WTC11 (cell line): ENCODE measurements around the gene FBXO4. TPM values are rescaled to one million over a fixed set of nuclear protein-coding genes. Genes with fewer than 3 reads are reported as not detected.

Experiments used
- ATAC-seq: fragments of 200-7000 bp; cut with Tn5 transposase; 2 replicates; pipeline ENCODE4 v1.10.0; 2021; ENCODE audit warnings: mild to moderate bottlenecking, moderate library complexity
- CTCF ChIA-PET: fragments of 300-600 bp; sonication (Branson Sonifier 250); formaldehyde crosslinking; loops from one replicate; lab custom pipeline; 2021; ENCODE audit warnings: antibody characterized with exemption; lab: Charles Lee
- POLR2A ChIA-PET: fragments of 350-600 bp; sonication (Branson Sonifier 250); formaldehyde crosslinking; loops from one replicate; lab custom pipeline; 2021; ENCODE audit warnings: antibody characterized with exemption; lab: Charles Lee
- DNase-seq: peaks from one replicate; pipeline ENCODE4 v3.0.0; 2021; ENCODE audit warnings: low spot score
- H3K27ac Mint-ChIP-seq: 2 replicates; pipeline ENCODE4 v1.8.0; 2021; ENCODE audit warnings: mixed read lengths
- H3K27me3 Mint-ChIP-seq: 2 replicates; pipeline ENCODE4 v1.8.0; 2021; ENCODE audit warnings: low read depth, mild to moderate bottlenecking, moderate library complexity, mixed read lengths
- H3K36me3 Mint-ChIP-seq: 2 replicates; pipeline ENCODE4 v1.8.0; 2021; ENCODE audit warnings: mixed read lengths
- H3K4me1 Mint-ChIP-seq: 2 replicates; pipeline ENCODE4 v1.8.0; 2022; ENCODE audit warnings: mixed read lengths
- H3K4me3 Mint-ChIP-seq: 2 replicates; pipeline ENCODE4 v1.8.0; 2021; ENCODE audit warnings: mild to moderate bottlenecking, moderate library complexity, mixed read lengths
- H3K9me3 Mint-ChIP-seq: 2 replicates; pipeline ENCODE4 v1.8.0; 2021; ENCODE audit warnings: mixed read lengths
- AR ChIP-seq: fragments of 250-450 bp; sonication (Bioruptor Pico); IDR thresholded peaks from 2 replicates; pipeline ENCODE4 v1.9.0; 2021; ENCODE audit warnings: mild to moderate bottlenecking
- EMX1 ChIP-seq: fragments of 250-450 bp; sonication (Bioruptor Pico); IDR thresholded peaks from 2 replicates; pipeline ENCODE4 v1.8.0; 2021; ENCODE audit warnings: mild to moderate bottlenecking
- ETV6 ChIP-seq: sonication (generic); formaldehyde crosslinking; IDR thresholded peaks from 2 replicates; pipeline ENCODE4 v1.8.1; 2022; ENCODE audit warnings: mild to moderate bottlenecking, missing genetic modification reagents
- FOXP4 ChIP-seq: sonication (generic); formaldehyde crosslinking; IDR thresholded peaks from 2 replicates; pipeline ENCODE4 v1.8.0; 2022; ENCODE audit warnings: mild to moderate bottlenecking, missing genetic modification reagents
- GRHL2 ChIP-seq: fragments of 250-450 bp; sonication (Bioruptor Pico); IDR thresholded peaks from 2 replicates; pipeline ENCODE4 v1.8.0; 2022; ENCODE audit warnings: mild to moderate bottlenecking, moderate library complexity; ENCODE audit not compliant: insufficient replicate concordance, severe bottlenecking
- GTF2I ChIP-seq: fragments of 250-450 bp; sonication (Bioruptor Pico); conservative IDR thresholded peaks from 2 replicates; pipeline ENCODE4 v1.4.0; 2021; ENCODE audit warnings: mild to moderate bottlenecking
- JUN ChIP-seq: sonication (generic); formaldehyde crosslinking; IDR thresholded peaks from 2 replicates; pipeline ENCODE4 v1.8.0; 2023; ENCODE audit warnings: mild to moderate bottlenecking, missing genetic modification reagents
- NFYB ChIP-seq: sonication (generic); formaldehyde crosslinking; conservative IDR thresholded peaks from 2 replicates; pipeline ENCODE4 v1.8.0; 2022; ENCODE audit warnings: low read depth, missing genetic modification reagents
- NR3C1 ChIP-seq: sonication (generic); formaldehyde crosslinking; conservative IDR thresholded peaks from 2 replicates; pipeline ENCODE4 v1.8.1; 2023; ENCODE audit warnings: low read depth, mild to moderate bottlenecking, missing genetic modification reagents
- TP53 ChIP-seq: sonication (generic); formaldehyde crosslinking; IDR thresholded peaks from 2 replicates; pipeline ENCODE4 v1.8.1; 2023; ENCODE audit warnings: mild to moderate bottlenecking, missing genetic modification reagents
- ZBTB43 ChIP-seq: sonication (generic); formaldehyde crosslinking; IDR thresholded peaks from 2 replicates; pipeline ENCODE4 v1.8.1; 2023; ENCODE audit warnings: mild to moderate bottlenecking, missing genetic modification reagents
- ZNF138 ChIP-seq: sonication (generic); formaldehyde crosslinking; conservative IDR thresholded peaks from 2 replicates; pipeline ENCODE4 v1.8.1; 2022; ENCODE audit warnings: mild to moderate bottlenecking, moderate library complexity, missing genetic modification reagents
- ZNF232 ChIP-seq: sonication (generic); formaldehyde crosslinking; IDR thresholded peaks from 2 replicates; pipeline ENCODE4 v1.8.0; 2022; ENCODE audit warnings: mild to moderate bottlenecking, missing genetic modification reagents
- ZNF281 ChIP-seq: sonication (generic); formaldehyde crosslinking; IDR thresholded peaks from 2 replicates; pipeline ENCODE4 v1.8.0; 2023; ENCODE audit warnings: mild to moderate bottlenecking, missing genetic modification reagents
- ZNF317 ChIP-seq: sonication (generic); formaldehyde crosslinking; IDR thresholded peaks from 2 replicates; pipeline ENCODE4 v1.8.1; 2023; ENCODE audit warnings: low read depth, mild to moderate bottlenecking, moderate library complexity, missing genetic modification reagents, borderline replicate concordance
- ZNF425 ChIP-seq: fragments of 250-450 bp; sonication (Bioruptor Pico); conservative IDR thresholded peaks from 2 replicates; pipeline ENCODE4 v1.9.0; 2021; ENCODE audit warnings: mild to moderate bottlenecking
- ZNF532 ChIP-seq: fragments of 250-450 bp; sonication (Bioruptor Pico); IDR thresholded peaks from 2 replicates; pipeline ENCODE4 v1.9.0; 2021; ENCODE audit warnings: mild to moderate bottlenecking, borderline replicate concordance
- total RNA-seq: library from RNA; stranded (reverse); gene quantifications from 3 replicates; pipeline ENCODE4 v1.2.3, GENCODE V29; 2021

FBXO4 gene
- total RNA-seq, 1 experiment from 2014 or later, result 0.72 TPM

- Mint-ChIP-seq H3K36me3 (no peaks in the 10 kb centered on the region), H3K27me3 (peaks cover 3% of the 10 kb centered on the region), H3K9me3 (peaks cover 18% of the 10 kb centered on the region), H3K4me1 (no peaks in the 10 kb centered on the region), H3K27ac (no peak overlapping the region), H3K4me3 (no peak overlapping the region)
- TF ChIP-seq AR (CRISPR knock-in tag) (no peak), ZNF281 (CRISPR knock-in tag) (no peak)
- POLR2A ChIA-PET, result no interaction called here
- ATAC-seq (no peak), DNase-seq (no peak)
- CTCF ChIA-PET, result no interaction called here
Observed at GRCh38 chr5:41878643-41879478, 46.2 kb upstream of the FBXO4 start.

GRCh38 chr5:41882765-41883164 is 42.3 kb upstream of the FBXO4 start:
- POLR2A ChIA-PET, result no interaction called here
- Mint-ChIP-seq H3K27ac (no peak overlapping the region), H3K4me3 (no peak overlapping the region), H3K4me1 (no peaks in the 10 kb centered on the region), H3K36me3 (peaks cover 12% of the 10 kb centered on the region), H3K9me3 (peaks cover 36% of the 10 kb centered on the region), H3K27me3 (no peaks in the 10 kb centered on the region; the same call in none of the 2 replicates)
- ATAC-seq, result no peak
- no peak for DNase-seq
- CTCF ChIA-PET, result no interaction called here
- TF ChIP-seq JUN (CRISPR knock-in tag), result no peak
- no peak for TF ChIP-seq EMX1 (CRISPR knock-in tag)
- no peak for TF ChIP-seq FOXP4 (CRISPR knock-in tag)
- TF ChIP-seq ZNF138, result no peak
- TF ChIP-seq GRHL2 (CRISPR knock-in tag), result no peak
- no peak for TF ChIP-seq ZBTB43
- TF ChIP-seq GTF2I (CRISPR knock-in tag), result no peak
- TF ChIP-seq ZNF232 (CRISPR knock-in tag), result no peak
- TF ChIP-seq NR3C1 (CRISPR knock-in tag), result no peak
- no peak for TF ChIP-seq ZNF532 (CRISPR knock-in tag)
- TF ChIP-seq TP53 (CRISPR knock-in tag), result no peak
- TF ChIP-seq ZNF425, result no peak
- TF ChIP-seq ETV6 (CRISPR knock-in tag), result no peak
- no peak for TF ChIP-seq ZNF317 (CRISPR knock-in tag)
- no peak for TF ChIP-seq NFYB
